ENCODE data around the gene ALDH4A1.

Gene ALDH4A1, protein sequence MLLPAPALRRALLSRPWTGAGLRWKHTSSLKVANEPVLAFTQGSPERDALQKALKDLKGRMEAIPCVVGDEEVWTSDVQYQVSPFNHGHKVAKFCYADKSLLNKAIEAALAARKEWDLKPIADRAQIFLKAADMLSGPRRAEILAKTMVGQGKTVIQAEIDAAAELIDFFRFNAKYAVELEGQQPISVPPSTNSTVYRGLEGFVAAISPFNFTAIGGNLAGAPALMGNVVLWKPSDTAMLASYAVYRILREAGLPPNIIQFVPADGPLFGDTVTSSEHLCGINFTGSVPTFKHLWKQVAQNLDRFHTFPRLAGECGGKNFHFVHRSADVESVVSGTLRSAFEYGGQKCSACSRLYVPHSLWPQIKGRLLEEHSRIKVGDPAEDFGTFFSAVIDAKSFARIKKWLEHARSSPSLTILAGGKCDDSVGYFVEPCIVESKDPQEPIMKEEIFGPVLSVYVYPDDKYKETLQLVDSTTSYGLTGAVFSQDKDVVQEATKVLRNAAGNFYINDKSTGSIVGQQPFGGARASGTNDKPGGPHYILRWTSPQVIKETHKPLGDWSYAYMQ

DNA sequence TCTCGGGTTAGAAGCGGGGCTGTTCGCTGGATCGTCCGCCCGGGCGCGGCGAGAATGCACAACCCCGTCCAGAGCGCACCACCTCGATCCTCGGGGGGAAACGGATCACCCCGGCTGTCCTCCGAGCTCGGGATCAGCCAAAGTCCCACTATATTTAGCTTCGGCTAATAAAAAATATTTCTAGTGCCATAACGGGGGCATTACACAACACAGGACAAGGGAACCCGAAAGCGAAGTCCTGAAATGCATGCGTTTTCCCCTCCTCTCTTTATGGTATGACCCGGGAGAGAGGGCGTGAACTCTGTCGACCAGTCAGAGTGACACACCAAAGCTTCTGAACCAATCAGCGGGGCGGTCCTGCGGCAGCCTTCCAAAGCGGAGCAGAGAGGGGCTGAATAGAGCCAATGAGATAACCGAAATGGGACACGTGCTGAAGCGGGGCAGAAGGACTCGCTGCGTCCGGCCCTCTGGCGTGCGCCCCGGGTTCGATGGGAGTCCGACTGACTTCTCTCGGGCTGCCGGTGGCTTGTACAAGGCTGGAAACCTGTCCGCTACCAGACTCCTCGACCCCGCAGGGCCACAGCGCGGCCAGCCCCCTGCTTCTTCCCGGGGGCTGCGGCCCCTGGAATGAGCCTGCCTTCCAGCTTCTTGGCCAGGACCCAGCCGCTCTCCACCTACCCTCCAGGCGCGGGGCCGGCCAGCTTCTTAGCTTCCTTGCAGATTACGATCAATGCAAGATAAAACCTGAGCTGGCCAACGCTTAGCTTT is at the start of gene ALDH4A1:
ALDH4A1 (minus strand) TSS at position 33 of the 768 bp plus-strand sequence; CDS start at position 1, 32 bp downstream.
- peak; percentile 98 for DNase-seq (ENCODE audit: low spot score)

DNA sequence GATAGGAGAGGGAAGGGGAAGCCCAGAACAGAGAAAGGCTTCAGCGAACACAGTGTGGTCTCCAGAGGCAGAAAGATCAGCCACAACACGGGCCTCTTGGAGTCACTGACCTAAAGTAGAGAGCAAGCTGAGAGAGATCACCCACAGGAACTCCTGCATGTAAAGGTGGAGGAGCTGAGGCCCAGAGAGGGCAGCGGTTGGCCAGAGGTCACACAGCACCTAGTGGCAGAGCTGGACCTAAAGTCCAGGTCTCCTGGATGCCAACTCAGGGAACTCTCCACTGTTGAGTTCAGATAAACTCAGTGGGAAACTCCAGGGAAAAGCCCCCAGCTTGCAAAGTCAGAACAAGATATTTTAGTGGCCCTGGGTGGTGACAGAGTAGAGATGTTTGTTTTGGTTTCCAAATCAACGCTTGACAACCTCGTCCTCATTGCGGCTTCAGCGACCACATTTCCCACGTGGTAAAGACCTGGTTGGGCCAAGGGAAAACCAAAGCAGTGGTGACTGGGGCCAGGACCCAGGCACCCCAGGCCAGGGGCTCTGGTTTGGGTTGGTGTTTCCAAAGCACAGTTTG is 49.5 kb upstream of the ALDH4A1 start:
- DNase-seq (ENCODE audit: low spot score): no peak

DNA sequence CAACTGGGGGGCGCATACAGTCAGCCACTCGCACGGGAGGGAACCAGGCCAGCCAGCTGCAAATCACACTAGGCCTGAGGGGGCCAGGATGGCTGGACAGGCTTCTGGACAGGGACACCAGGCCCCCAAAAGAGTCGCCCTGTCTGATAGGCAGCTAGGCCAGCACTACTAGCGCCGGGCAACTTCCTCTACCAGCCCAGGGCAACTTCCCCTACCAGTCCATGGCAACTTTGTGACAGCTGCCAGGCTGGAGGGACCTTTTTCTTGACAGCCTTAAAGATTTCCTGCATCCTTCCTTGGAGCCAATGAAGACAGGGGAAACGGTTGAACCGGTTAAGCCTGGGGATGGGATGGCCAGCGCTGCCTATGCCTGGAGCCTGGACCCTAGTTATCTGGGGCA is 49.1 kb upstream of the ALDH4A1 start:
- DNase-seq (ENCODE audit: low spot score): no peak

DNA sequence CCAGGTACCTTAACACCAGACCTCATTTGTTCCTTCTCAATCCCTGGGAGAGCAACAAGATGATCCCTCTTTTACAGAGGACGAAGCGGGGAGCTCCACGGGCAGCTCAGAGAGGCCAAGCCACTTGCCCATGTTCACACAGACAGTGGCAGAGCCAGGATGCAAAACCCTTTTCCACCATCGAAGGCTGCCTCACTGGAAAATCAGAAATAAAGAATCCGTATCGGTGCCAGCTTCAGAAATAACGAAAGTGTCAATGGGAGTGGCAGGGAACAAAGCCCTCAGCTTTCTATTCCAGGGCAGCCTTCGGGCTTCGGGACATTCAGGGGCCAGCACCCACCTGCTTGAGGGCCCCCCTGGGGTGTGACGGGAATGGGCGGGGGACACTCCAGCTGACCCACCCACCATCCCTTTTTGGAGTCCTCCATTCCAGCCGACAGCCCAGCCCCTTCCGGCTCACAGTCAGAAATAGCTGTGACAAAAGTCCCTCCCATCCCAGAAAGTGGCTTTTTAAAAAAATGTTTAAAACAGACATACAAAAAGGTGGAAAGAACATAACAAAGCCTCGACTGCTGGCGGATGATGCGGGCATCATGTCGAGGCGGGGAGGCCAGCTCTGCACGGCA is 48.2 kb upstream of the ALDH4A1 start:
- DNase-seq (ENCODE audit: low spot score): no peak

DNA sequence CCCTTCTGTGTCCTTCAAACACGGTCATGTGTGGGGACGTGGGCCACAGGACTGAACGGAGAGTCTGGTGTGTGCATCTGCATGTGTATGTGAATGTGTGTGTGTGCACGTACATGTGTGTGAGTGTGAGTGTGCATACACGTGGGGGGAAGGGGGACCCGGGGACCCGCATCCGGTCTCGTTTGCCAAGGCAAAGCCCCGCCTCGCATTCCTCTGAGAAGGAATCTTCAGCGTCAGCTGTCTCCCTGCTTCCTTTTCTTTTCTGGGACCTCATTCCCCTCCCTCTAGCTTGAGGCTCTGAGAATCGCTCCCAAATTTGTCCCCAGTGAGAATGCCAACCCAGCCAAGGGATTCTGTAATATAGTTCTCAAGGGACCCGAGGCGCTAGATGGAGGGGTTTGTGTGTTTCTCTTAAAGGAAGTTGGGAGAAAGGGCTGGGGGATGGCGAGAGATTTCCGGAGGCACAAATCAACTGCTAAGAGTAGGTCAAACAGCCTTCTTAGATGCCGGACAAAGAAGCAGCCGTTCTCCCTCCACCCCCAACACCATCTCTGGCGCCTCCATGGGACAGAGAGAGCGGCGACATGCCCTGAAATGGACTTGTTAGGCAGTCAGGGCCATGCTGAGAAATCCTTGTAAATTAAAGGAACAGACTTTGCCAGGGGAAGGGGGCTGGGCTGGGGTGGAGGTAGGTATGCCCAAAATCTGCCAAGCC is 47.5 kb upstream of the ALDH4A1 start:
- peak; percentile 85 for DNase-seq (ENCODE audit: low spot score)

DNA sequence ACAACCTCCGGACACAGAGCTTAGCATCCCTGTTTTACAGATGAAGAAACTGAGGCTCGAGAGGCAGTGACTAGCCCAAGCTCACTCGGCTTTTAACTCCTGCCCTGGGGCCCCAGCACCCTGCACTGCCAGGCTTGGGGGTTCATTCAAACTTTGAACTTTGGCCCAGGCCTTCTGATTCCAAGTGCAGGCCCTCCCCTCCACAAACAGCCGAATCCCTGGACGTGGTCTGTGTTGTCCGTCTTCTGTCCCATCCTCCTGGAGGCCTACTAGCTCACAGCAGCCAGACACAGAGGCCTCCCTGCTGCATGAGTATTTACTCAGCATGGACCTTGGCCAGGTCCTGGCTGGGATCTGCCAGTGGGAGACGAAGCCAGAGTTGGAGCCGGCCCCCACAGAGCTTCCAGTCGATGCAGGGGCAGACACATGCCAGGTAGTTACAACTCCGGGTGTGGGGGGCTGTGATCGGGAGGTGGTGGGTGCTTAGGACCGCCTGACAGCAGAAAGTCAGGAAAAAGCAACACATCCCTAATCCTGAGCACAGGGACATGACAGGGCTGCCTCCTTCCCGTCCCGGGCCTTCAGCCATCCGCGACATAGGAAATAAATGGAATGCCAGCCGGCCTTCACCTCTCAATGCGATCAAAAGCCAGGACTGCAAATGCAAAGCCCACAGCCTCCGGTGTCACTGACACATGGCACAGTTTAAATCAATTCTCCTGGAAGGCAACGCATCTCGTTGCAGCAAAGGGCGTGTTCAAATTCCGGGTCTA is 46.7 kb upstream of the ALDH4A1 start:
- DNase-seq (ENCODE audit: low spot score): no peak

DNA sequence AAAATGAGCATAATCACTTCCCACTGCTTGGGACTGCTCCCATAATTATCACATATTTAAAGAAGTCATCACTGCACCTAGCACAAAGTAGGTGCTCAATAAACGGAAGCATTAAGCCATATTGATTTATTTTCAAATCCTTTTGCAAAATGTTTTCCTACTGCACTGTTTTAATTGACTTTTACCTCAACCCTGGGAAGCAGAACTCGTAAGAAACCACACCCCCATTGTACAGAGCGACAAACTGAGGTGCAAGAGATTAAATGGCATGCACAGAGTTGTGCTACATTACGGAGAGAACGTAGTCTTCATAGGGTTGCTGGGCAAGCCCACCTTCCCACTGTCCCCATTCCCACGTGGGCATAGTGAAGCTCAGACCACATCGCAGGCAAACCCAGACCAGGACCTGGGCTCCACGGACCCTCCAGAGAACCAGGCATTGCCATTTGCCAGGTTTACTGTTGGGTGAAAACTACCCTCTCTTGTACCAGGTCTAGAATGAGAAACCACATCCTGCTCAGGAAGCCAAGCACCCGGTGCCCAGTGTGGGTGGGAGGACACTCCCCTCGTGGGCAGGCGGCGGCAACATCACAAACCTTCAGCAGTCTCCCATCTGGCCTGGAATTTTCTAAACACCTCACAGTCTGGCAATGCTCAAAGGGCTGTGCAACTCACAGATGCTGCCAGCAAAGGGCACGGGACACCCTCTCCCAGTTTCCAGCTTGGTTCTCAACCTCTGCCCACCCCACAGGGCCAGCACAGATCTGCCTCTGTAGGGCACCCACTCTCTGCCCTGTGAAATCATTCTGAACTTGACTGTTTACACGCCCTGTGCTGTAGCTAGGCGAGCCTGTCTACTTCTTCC is 45.9 kb upstream of the ALDH4A1 start:
- DNase-seq (ENCODE audit: low spot score): no peak

DNA sequence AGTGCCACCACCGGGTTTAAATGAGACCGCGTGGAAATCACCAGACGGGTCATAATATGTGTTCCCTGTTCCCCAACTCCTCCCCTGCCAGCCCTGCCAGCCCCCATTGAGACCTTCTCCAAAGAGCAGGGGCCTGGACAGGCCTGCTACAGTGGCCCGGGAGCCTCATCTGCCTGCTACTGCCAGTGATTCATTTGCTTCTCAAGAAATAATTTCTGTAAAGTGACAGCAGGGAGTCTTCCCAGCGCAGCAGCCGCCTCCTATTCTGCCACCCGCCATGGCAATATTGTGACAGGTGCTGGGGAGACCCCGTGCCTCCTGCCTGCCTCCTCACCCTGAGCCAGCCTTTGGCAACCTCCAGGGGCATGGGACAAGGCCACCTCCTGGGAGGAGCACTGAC is 45.2 kb upstream of the ALDH4A1 start:
- no peak for DNase-seq (ENCODE audit: low spot score)

DNA sequence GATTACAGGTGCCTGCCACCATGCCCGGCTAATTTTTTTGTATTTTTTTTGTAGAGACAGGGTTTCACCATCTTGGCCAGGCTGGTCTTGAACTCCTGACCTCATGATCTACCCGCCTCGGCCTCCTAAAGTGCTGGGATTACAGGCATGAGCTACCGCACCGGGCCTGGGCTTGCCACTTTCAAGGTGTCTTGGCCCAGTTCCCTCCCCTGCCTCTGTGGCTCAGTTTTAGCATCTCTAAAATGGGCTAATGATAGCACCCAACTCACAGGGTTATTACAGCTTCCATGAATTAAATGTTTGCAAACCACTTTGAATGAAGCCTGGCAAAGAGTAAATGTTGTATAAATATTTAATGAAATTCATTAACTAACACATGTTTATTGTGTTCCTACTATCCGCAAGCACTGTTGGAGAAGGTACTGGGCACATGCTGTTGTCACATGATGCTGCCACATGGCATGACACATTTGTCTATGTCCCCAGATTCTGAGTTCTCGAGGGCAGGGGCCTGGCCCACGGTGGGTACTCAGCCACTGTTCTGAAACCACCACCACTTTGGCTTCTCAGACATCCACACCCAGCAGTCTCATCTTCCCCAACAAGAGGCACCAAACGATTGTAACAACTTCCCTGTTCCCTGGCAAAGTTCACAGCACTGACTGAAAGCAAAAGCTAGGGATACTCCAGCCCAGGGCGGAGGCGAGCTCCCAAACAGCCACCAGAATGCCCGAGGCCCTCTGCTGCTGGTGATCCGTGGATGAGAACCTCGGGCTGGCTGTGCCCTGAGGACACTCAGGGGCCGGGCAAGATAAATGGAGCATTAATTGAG is 44.4 kb upstream of the ALDH4A1 start:
- no peak for DNase-seq (ENCODE audit: low spot score)

DNA sequence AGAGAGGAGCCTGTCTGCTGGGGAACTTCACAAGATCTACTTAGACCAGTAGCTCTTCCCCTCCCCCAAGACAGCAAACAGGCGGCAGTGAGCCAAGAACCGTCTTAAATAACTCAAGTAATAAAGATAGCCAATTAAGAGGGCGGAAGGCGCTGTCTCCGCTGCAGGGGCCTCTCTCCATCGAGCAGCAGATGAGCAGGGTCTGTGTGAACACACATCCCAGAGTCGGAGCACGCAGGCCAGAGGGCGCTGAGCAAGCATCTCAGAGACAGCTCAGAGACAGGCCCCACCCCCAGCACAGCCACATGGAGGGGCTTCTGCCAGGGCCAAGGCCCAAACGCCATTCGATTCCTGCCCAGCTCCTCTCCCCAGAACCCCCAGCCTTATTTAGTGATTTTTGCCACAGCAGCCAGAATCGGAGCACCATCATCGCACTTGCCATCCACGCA is 43.1 kb upstream of the ALDH4A1 start:
- no peak for DNase-seq (ENCODE audit: low spot score)

DNA sequence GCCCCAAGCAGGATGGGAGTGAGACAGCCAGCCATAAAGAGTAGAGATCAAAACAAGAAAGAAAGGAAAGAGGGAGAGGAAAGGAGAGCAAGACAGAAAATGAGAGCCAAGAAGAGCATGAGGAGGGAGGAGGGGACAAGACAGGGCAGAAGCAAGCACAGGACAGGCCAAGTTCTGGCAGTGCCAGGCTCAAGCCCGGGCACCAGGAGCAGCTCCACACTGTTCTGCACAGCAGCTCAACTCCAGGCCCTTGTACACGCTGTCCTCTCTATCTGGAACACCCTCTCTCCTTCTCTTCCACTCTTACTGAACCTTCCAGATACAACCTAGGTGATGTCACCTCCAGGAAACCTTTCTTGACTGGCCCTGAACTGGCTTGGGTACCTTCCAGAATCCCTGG is 42.5 kb upstream of the ALDH4A1 start:
- DNase-seq (ENCODE audit: low spot score): no peak

DNA sequence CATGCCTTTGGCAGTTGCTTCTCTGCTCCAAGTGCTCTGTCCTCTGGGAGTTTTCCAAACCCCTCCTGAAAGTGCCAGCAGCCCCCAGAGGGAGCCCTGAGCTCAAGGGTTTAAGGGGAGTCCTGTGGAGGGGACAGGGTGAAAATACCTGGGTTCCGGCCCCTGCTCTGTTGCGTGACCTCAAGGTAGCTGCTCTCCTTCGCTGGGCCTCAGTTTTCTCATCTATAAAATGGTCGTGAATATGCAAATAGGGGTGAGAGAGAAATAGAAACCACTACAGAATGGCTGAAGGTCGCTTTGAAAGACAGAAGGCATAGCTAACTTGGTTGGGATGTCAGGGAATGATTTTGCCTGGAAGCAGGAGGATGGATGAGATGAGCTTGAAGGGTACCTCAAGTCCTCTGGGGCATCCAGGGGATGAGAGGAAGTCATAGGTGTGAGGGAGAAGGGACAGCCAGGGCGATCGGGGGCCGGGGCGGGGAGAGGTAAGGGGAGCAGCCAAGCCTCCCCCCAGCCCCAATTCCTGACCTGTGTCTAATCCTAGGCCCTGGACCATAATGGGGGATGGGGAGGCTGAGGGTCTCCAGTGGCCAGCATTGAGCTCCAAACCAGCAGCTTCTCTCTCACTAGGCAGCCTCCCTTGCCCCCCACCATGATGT is 41.7 kb upstream of the ALDH4A1 start:
- no peak for DNase-seq (ENCODE audit: low spot score)

DNA sequence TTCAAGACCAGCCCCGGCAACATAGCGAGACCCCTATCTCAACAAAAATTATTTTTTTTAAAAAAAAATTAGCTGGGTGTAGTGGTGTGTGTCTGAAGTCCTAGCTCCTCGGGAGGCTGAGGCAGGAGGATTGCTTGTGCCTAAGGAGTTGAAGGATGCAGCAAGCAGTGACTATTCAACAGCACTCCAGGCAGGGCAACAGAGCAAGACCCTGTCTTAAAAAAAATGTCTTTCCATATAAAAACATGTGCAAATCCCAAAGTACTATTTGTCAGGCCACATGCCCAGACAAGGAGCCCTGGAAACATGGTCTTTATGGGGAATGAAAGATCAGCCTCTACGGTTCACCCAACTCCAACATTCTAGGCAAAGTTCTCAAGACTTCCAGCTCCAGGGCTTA is 40.8 kb upstream of the ALDH4A1 start:
- no peak for DNase-seq (ENCODE audit: low spot score)

DNA sequence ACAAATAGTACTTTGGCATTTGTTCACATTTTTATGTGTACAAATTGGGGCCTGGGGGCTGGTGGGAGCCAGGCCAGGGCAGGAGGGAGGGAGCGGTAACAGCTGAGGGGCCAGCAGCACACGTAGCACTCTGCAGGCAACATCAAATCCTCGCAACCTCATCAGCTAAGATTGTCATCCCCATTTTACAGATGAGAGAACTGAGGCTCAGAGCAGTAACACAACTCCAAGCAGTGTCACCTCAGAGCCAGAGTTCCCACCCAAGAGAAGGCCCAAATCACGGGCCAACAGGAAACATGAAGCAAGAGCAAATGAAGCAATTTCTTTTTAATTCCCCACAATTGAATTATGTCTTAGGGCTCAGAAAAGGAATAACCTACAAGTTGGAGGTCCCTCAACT is 40.0 kb upstream of the ALDH4A1 start:
- no peak for DNase-seq (ENCODE audit: low spot score)

DNA sequence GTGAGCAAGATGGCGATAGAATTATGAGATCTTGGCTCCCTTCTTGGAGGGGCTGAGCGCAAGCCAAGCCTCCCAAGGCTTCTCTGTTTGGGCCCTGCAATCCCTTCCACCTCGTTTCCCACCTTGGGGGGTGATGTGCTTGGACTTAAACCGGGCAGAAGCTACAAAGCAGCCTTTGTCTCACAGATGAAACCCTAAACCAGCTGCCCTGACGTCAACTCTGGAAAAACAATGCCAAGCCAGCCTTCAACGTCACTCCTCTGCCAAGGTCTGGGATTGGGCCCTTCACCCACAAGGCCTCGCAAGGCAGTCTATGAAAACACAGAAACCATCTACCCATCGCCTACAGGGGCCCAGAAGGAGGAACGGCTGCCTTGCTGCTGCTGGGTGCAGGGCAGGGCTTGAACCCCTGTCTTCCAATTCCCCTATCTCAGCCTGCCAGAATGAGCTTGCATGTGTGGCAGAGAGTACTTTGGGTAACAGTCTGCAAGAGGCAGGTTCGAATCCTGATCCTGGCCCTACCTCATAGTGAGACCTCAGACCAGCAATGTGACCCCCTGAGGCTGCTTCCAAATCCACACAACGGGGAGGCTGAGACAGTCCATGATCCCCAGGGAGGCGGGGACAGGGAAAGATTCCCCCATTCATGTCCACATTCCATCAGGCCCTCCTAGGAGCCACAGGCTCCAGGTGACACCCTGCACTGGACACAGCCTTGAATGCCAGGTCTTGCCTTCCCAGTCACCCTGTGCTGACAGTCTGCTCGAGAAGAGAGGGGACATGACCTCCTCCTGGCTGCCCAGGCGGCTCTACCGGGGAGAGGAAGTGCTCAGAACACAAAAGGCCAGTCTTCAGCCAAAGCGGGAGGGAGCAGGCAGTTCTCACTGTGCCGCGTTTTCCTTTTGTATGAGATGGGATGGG is 39.1 kb upstream of the ALDH4A1 start:
- DNase-seq (ENCODE audit: low spot score): peak; percentile 98

DNA sequence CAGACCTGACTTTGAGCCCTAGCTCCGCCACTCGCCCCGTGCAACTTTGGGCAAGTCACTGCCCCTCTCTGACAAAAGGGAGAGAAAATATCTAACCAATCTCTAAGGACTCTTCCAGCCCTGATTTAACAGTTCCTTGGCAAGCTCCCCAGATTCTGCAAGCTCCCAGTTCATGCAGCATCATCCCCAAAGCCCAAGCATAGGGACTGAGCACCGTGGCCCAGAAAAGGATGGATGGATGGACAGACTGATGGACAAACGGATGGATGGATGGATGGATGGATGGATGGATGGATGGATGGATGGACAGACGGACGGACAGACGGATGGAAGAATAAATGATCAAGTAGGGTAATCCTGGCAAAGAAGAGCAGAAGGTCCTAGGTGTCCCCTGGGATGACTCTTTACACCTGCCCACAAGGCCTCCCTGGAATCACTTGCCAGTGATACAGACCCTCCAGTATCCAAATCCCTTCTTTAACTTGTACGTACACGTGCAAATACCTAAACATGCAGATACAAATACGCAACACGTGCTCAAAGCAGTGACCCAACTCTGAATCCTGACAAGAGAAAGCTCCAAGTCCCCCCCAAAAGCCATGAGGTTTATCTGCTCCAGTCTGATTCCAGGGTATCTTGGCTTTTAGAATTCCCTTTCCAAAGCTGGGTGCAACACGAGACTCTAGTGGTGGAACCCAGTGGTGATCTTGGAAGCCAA is 38.1 kb upstream of the ALDH4A1 start:
- DNase-seq (ENCODE audit: low spot score): no peak
